CD14-positive monocyte (primary cell): ENCODE measurements around the gene RASL10B. TPM values are rescaled to one million over a fixed set of nuclear protein-coding genes. Genes with fewer than 3 reads are reported as not detected.

Experiments
- DNase-seq, 3 donors: peaks; one replicate each; pipeline ENCODE4 v3.0.0-alpha.2; 2011 to 2022
- H2AFZ ChIP-seq: 2 replicates; pipeline ENCODE4 v1.6.0; 2012; ENCODE audit warnings: mild to moderate bottlenecking, low read depth, low read length, inconsistent platforms; ENCODE audit not compliant: insufficient read depth, poor library complexity, severe bottlenecking
- H3K27ac ChIP-seq, 2 donors: 1 replicate in 1 of 2; 2 replicates in 1 of 2; pipeline ENCODE4 v1.5.1; 2012 to 2013; ENCODE audit warnings: low read length in 2 of 2, control low read depth in 1 of 2, inconsistent platforms in 1 of 2, low read depth in 1 of 2, mild to moderate bottlenecking in 1 of 2
- H3K27me3 ChIP-seq, 2 donors: one replicate each; pipeline versions ENCODE4 v1.6.0 to v1.6.1; 2011 to 2013; ENCODE audit warnings: low read length in 2 of 2; ENCODE audit not compliant: control insufficient read depth in 2 of 2, insufficient read depth in 2 of 2
- H3K36me3 ChIP-seq, 2 donors: replicated peaks in 1 of 2; 1 replicate in 1 of 2; 2 replicates in 1 of 2; pipeline versions ENCODE4 v1.5.1 to v1.6.1; 2012 to 2013; ENCODE audit warnings: low read length in 2 of 2, control low read depth in 1 of 2, inconsistent platforms in 1 of 2, mild to moderate bottlenecking in 1 of 2; ENCODE audit not compliant: insufficient read depth in 2 of 2, control insufficient read depth in 1 of 2
- H3K4me1 ChIP-seq, 2 donors: 1 replicate in 1 of 2; 2 replicates in 1 of 2; pipeline versions ENCODE4 v1.5.1 to v1.6.1; 2012 to 2013; ENCODE audit warnings: low read length in 2 of 2, control low read depth in 1 of 2, inconsistent platforms in 1 of 2, mild to moderate bottlenecking in 1 of 2, moderate library complexity in 1 of 2; ENCODE audit not compliant: insufficient read depth in 2 of 2, control insufficient read depth in 1 of 2
- H3K4me2 ChIP-seq: replicated peaks from 2 replicates; pipeline ENCODE3; 2012; ENCODE audit warnings: low read length, moderate library complexity, mild to moderate bottlenecking; ENCODE audit not compliant: poor library complexity, severe bottlenecking; ENCODE audit errors: extremely low read depth
- H3K4me3 ChIP-seq, 3 experiments: fragments of 200-600 bp in 1 of 3; sonication (generic) in 1 of 3; replicated peaks in 1 of 3; 1 replicate in 2 of 3; 2 replicates in 1 of 3; pipeline ENCODE4 v1.5.1; 2011 to 2013; ENCODE audit warnings: low read length in 3 of 3, mild to moderate bottlenecking in 3 of 3, control low read depth in 2 of 3, low read depth in 2 of 3, inconsistent platforms in 1 of 3, moderate library complexity in 1 of 3
- H3K79me2 ChIP-seq: 2 replicates; pipeline ENCODE4 v1.6.0; 2012; ENCODE audit warnings: mild to moderate bottlenecking, control low read depth, inconsistent platforms, low read length, moderate library complexity; ENCODE audit not compliant: insufficient read depth
- H3K9ac ChIP-seq: 2 replicates; pipeline ENCODE4 v1.6.0; 2017; ENCODE audit warnings: low read length, mild to moderate bottlenecking; ENCODE audit not compliant: insufficient read depth, poor library complexity, severe bottlenecking
- H3K9me3 ChIP-seq, 2 donors: replicated peaks in 1 of 2; 1 replicate in 1 of 2; 2 replicates in 1 of 2; pipeline versions ENCODE4 v1.5.1 to v1.6.1; 2012 to 2013; ENCODE audit warnings: low read length in 2 of 2, control low read depth in 1 of 2; ENCODE audit not compliant: control insufficient read depth in 1 of 2, insufficient read depth in 1 of 2
- H4K20me1 ChIP-seq: 2 replicates; pipeline ENCODE4 v1.6.0; 2012; ENCODE audit warnings: mild to moderate bottlenecking, low read length, control low read depth, moderate library complexity; ENCODE audit not compliant: insufficient read depth
- H3K27ac Mint-ChIP-seq, 7 donors: one replicate each; pipeline ENCODE4 v1.8.0; 2020; ENCODE audit warnings: mild to moderate bottlenecking in 7 of 7, mixed read lengths in 7 of 7, moderate library complexity in 6 of 7, inconsistent platforms in 2 of 7
- H3K27me3 Mint-ChIP-seq, 3 donors: one replicate each; pipeline ENCODE4 v1.8.0; 2021 to 2022; ENCODE audit warnings: low read depth in 3 of 3, mild to moderate bottlenecking in 3 of 3, mixed read lengths in 3 of 3, moderate library complexity in 3 of 3, inconsistent platforms in 1 of 3
- H3K36me3 Mint-ChIP-seq, 2 donors: one replicate each; pipeline ENCODE4 v1.8.0; 2020; ENCODE audit warnings: mixed read lengths in 2 of 2, inconsistent platforms in 1 of 2, mild to moderate bottlenecking in 1 of 2
- H3K4me1 Mint-ChIP-seq: one replicate; pipeline ENCODE4 v1.8.0; 2020; ENCODE audit warnings: mild to moderate bottlenecking, mixed read lengths
- H3K4me3 Mint-ChIP-seq, 2 donors: one replicate each; pipeline ENCODE4 v1.8.0; 2020; ENCODE audit warnings: mild to moderate bottlenecking in 2 of 2, mixed read lengths in 2 of 2, moderate library complexity in 1 of 2
- H3K9me3 Mint-ChIP-seq, 7 donors: one replicate each; pipeline ENCODE4 v1.8.0; 2020 to 2022; ENCODE audit warnings: mixed read lengths in 7 of 7, mild to moderate bottlenecking in 6 of 7, moderate library complexity in 6 of 7, inconsistent platforms in 2 of 7
- CTCF ChIP-seq: fragments of 200-600 bp; IDR thresholded peaks from one replicate; pipeline ENCODE4 v1.8.0; 2022; ENCODE audit warnings: antibody characterized with exemption, mild to moderate bottlenecking
- WGBS: methylation state at CpG from one replicate; pipeline ENCODE4 v1.1.5; 2013; ENCODE audit warnings: missing lambda C conversion rate; ENCODE audit not compliant: insufficient coverage; 5-methylcytosine and 5-hydroxymethylcytosine counted together
- intact Hi-C, 2 donors: fragments of 100-400 bp; cut with micrococcal nuclease; formaldehyde crosslinking; loops; one replicate each; pipeline versions ENCODE4 v1.15.0 to v1.15.1; 2023
- polyA plus RNA-seq, 3 donors: library from polyadenylated mRNA; depleted of rRNA in 1 of 3; unstranded in 2 of 3; stranded (reverse) in 1 of 3; fragments of 300-500 nt in 2 of 3; fragments of >200 nt in 1 of 3; fragmentation: Illumina TruSeq in 2 of 3; gene quantifications; 1 replicate in 2 of 3; 2 replicates in 1 of 3; pipeline ENCODE4 v1.2.3, GENCODE V29; 2012 to 2021

RASL10B gene
- polyA plus RNA-seq, 3 donors = not detected

DNA sequence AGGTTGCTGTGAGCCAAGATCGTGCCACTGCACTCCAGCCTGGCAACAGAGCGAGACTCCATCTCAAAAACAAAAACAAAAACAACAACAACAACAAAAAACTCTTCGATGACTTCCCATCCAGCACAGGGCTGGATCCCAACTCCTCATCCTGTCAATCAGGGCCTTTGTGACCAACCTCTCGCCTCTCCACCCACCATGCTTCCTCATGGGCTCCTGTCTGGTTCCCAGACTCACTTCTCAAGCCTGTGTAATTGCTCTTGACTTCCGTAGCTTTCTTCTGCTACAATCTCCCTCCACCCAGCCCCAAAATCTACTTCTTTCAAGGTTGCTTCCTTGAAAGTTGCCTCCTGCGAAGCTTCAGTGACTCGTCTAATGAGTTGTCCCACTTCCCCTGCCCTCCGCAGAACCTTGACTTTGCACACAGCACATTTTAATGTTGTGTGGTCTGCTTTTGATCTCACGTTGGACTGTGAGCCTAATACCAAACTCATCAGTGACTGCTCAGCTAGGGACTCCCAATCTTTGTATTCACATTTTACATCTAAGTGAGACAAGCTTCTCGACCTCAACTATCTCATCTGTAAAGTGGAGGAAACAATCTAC lies 936 bp upstream of the RASL10B start:
- Histone ChIP-seq H2AFZ (no peak overlapping the region), H3K27ac (no peak overlapping the region), H4K20me1 (no peaks in the 10 kb centered on the region), H3K27me3 (peaks cover 5 to 23% of the 10 kb centered on the region in 2 donors), H3K4me2 (no peak overlapping the region), H3K4me1 (peaks cover 4 to 7% of the 10 kb centered on the region in 2 donors), H3K9ac (no peak overlapping the region), H3K36me3 (peaks cover 19 to 32% of the 10 kb centered on the region in 2 donors), H3K4me3 (no peak overlapping the region), H3K9me3 (no peaks in the 10 kb centered on the region), H3K79me2 (no peaks in the 10 kb centered on the region)
- Mint-ChIP-seq H3K9me3 (peaks cover 0 to 3% (median 0%) of the 10 kb centered on the region in 7 donors), H3K27me3 (peaks cover 26 to 34% (median 26%) of the 10 kb centered on the region in 3 donors), H3K4me1 (peaks cover 11% of the 10 kb centered on the region), H3K4me3 (no peak overlapping the region), H3K27ac (peak overlapping the region in 1 of 7 donors; percentile 65), H3K36me3 (peaks cover 32 to 35% of the 10 kb centered on the region in 2 donors)
- no peak for DNase-seq
- intact Hi-C loops = no loop called here
- 94% methylated on average over 5 of the region's 10 CpGs for WGBS
- TF ChIP-seq CTCF = no peak

DNA sequence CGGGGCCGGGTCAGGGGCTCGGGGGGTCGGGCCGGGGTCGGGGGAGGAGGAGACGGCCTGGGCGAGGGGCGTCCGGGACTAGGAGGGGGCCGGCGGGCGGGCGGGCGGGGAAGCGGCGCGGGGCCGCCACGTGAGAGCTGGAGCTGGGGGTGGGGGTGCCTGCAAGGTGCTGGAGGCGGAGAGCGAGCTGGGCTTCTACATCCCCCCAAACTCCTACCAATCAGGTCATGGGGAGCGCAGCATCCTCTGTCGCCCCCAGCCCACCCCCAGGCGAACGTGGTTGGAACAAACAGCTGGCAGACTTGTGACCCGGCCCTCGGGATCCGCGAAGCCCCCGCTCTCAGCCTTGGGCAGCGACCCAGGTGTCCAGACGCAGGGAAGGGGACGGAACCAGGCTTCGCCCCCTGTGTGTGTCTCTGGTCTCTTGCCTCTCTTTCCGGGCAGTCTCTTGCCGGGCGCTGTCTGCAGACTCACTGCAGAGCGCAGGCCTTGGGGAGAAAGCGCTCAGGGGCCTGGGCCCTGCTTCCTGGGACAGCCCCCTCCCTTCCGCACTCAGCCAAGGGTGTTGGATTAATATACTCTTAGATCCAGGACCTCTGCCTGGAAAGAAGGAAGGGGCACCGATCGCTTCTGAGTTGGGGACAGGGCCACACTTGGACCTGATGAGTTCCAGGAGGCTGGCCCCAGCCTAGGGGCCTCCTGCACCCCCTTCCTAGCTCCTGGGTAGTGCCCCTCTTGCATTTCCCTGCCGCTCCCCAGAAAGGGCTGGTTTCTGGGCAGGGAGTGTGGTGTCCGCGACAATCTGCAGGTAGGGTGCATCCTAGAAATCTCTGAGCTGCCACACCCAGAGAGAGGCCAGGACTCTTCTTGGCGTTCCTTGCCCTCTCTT lies 722 bp downstream of the RASL10B start:
- Mint-ChIP-seq H3K4me3 (peak overlapping the region in 1 of 2 donors; percentile 62), H3K27me3 (peaks cover 26 to 34% (median 26%) of the 10 kb centered on the region in 3 donors), H3K9me3 (peaks cover 0 to 3% (median 0%) of the 10 kb centered on the region in 7 donors), H3K4me1 (peaks cover 11% of the 10 kb centered on the region), H3K27ac (no peak overlapping the region), H3K36me3 (peaks cover 19 to 24% of the 10 kb centered on the region in 2 donors)
- no peak for DNase-seq
- Histone ChIP-seq H3K9ac (no peak overlapping the region), H3K36me3 (peaks cover 5 to 15% of the 10 kb centered on the region in 2 donors), H2AFZ (no peak overlapping the region), H4K20me1 (no peaks in the 10 kb centered on the region), H3K4me3 (no peak overlapping the region), H3K4me1 (peaks cover 4 to 7% of the 10 kb centered on the region in 2 donors), H3K27me3 (peaks cover 5 to 23% of the 10 kb centered on the region in 2 donors), H3K4me2 (no peak overlapping the region), H3K9me3 (no peaks in the 10 kb centered on the region), H3K27ac (no peak overlapping the region), H3K79me2 (no peaks in the 10 kb centered on the region)
- TF ChIP-seq CTCF = no peak
- WGBS = 30% methylated on average over 17 of the region's 47 CpGs
- intact Hi-C loops = no loop called here
